ENCODE results near the gene KLF13.

KLF13 gene

GRCh38 chr15:31303726-31304648 is 22.6 kb upstream of the KLF13 start:
- no peak for FAIRE-seq
- DNase-seq (ENCODE audit: insufficient read length, low spot score): no peak
- TF ChIP-seq POLR2A (IDR thresholded peaks at IDR 0.05; ENCODE audit: low read depth, low read length): no peak

GRCh38 chr15:31304751-31305365 is 21.8 kb upstream of the KLF13 start:
- no peak for TF ChIP-seq POLR2A (IDR thresholded peaks at IDR 0.05; ENCODE audit: low read depth, low read length)
- no peak for DNase-seq (ENCODE audit: insufficient read length, low spot score)
- FAIRE-seq: no peak

- DNase-seq (ENCODE audit: insufficient read length, low spot score): no peak
- no peak for FAIRE-seq
- no peak for TF ChIP-seq POLR2A (IDR thresholded peaks at IDR 0.05; ENCODE audit: low read depth, low read length)
Measured at GRCh38 chr15:31305375-31305774, 21.3 kb upstream of the KLF13 start.

GRCh38 chr15:31305796-31306425 is 20.7 kb upstream of the KLF13 start:
- DNase-seq (ENCODE audit: insufficient read length, low spot score) (no peak), FAIRE-seq (no peak)
- no peak for TF ChIP-seq POLR2A (IDR thresholded peaks at IDR 0.05; ENCODE audit: low read depth, low read length)

GRCh38 chr15:31306426-31307269 is 20.0 kb upstream of the KLF13 start:
- FAIRE-seq (no peak), DNase-seq (ENCODE audit: insufficient read length, low spot score) (no peak)
- TF ChIP-seq POLR2A (IDR thresholded peaks at IDR 0.05; ENCODE audit: low read depth, low read length): no peak

GRCh38 chr15:31307270-31308184 is 19.1 kb upstream of the KLF13 start:
- FAIRE-seq (no peak), DNase-seq (ENCODE audit: insufficient read length, low spot score) (no peak)
- no peak for TF ChIP-seq POLR2A (IDR thresholded peaks at IDR 0.05; ENCODE audit: low read depth, low read length)

- FAIRE-seq: no peak
- no peak for DNase-seq (ENCODE audit: insufficient read length, low spot score)
- TF ChIP-seq POLR2A (IDR thresholded peaks at IDR 0.05; ENCODE audit: low read depth, low read length): no peak
Measured at GRCh38 chr15:31308185-31308639, 18.4 kb upstream of the KLF13 start.

- no peak for FAIRE-seq
- no peak for TF ChIP-seq POLR2A (IDR thresholded peaks at IDR 0.05; ENCODE audit: low read depth, low read length)
- no peak for DNase-seq (ENCODE audit: insufficient read length, low spot score)
Measured at GRCh38 chr15:31309893-31310606, 16.6 kb upstream of the KLF13 start.

- DNase-seq (ENCODE audit: insufficient read length, low spot score): no peak
- no peak for TF ChIP-seq POLR2A (IDR thresholded peaks at IDR 0.05; ENCODE audit: low read depth, low read length)
- no peak for FAIRE-seq
Measured at GRCh38 chr15:31311735-31312619, 14.7 kb upstream of the KLF13 start.

- TF ChIP-seq POLR2A (IDR thresholded peaks at IDR 0.05; ENCODE audit: low read depth, low read length): no peak
- FAIRE-seq (no peak), DNase-seq (ENCODE audit: insufficient read length, low spot score) (no peak)
Measured at GRCh38 chr15:31313223-31313622, 13.4 kb upstream of the KLF13 start.

GRCh38 chr15:31314380-31314779 is 12.3 kb upstream of the KLF13 start:
- TF ChIP-seq POLR2A (IDR thresholded peaks at IDR 0.05; ENCODE audit: low read depth, low read length): no peak
- no peak for DNase-seq (ENCODE audit: insufficient read length, low spot score)
- no peak for FAIRE-seq

Data from H54 (cell line).